Coronary artery (tissue), 2 donors: ENCODE measurements around the gene TAF11L12.
"Not testable (repeated sequence)": the region's sequence is repeated elsewhere in the genome, so short reads cannot be mapped to it uniquely, and the experiment has no call there.

Experiments used
- DNase-seq: peaks from one replicate; pipeline ENCODE4 v3.0.0-alpha.2; 2017; ENCODE audit warnings: low spot score
- H3K27ac ChIP-seq, 2 donors: fragments of 200-600 bp; sonication (generic); one replicate each; pipeline ENCODE4 v1.5.1; 2016 to 2019
- H3K4me3 ChIP-seq: fragments of 200-600 bp; sonication (generic); 2 replicates; pipeline ENCODE4 v1.5.1; 2016; ENCODE audit warnings: mild to moderate bottlenecking, moderate library complexity
- TF ChIP-seq, protein P1 (sequence below): fragments of 200-600 bp; sonication (generic); IDR thresholded peaks from one replicate; pipeline ENCODE4 v1.5.1; 2019; ENCODE audit warnings: antibody characterized with exemption

Gene TAF11L12

DNA sequence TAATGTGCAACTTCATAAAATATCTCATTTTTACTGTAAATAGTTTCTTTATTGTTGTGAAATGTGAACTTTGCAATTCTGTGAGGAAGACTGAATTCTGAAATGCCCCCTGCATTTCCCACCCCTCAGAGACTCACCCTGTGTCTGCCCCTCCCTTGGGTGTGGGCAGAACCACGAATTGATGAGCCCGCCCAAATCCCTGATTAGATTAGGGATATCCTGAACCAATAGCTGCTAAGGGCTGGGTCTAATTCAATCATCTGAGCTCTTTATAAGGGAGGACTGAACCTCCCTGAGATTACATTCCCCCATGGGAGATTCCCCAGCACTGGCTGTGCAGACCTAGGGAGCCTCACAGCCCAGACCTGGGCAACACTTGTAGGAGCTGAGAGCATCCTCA, at the start of gene TAF11L12:
TSS of gene TAF11L12 (plus strand) at position 301 of the 400 bp plus-strand sequence.
- H3K27ac ChIP-seq, H3K4me3 ChIP-seq, DNase-seq: not testable (repeated sequence)

DNA sequence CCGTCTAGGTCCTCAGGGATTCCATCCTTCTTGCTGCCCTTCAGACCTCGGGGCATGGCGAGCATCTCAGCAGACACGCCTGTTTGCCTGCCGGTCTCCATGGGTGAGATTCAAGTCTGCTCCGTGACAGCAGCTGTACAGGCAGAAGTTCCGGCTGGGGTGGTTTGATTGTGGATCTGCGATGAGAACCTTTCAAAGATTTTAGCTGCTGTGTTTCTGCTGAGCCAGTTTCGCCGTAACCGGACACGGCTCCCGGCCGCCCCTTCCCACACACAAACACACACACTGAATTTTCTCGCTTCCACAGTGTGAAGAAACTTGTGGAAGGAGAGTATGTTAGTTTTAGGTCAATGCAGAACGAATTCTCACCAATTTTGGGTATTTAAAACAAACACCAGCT, 24.5 kb upstream of the TAF11L12 start, which contains the start of gene TAF11L7:
TSS of gene TAF11L7 (minus strand) at position 101 of the 400 bp plus-strand sequence.
- not testable (repeated sequence) for H3K4me3 ChIP-seq, H3K27ac ChIP-seq, DNase-seq

DNA sequence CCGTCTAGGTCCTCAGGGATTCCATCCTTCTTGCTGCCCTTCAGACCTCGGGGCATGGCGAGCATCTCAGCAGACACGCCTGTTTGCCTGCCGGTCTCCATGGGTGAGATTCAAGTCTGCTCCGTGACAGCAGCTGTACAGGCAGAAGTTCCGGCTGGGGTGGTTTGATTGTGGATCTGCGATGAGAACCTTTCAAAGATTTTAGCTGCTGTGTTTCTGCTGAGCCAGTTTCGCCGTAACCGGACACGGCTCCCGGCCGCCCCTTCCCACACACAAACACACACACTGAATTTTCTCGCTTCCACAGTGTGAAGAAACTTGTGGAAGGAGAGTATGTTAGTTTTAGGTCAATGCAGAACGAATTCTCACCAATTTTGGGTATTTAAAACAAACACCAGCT, 19.3 kb upstream of the TAF11L12 start, which contains the start of gene TAF11L8:
TSS of gene TAF11L8 (minus strand) at position 101 of the 400 bp plus-strand sequence.
- not testable (repeated sequence) for DNase-seq, H3K4me3 ChIP-seq, H3K27ac ChIP-seq

DNA sequence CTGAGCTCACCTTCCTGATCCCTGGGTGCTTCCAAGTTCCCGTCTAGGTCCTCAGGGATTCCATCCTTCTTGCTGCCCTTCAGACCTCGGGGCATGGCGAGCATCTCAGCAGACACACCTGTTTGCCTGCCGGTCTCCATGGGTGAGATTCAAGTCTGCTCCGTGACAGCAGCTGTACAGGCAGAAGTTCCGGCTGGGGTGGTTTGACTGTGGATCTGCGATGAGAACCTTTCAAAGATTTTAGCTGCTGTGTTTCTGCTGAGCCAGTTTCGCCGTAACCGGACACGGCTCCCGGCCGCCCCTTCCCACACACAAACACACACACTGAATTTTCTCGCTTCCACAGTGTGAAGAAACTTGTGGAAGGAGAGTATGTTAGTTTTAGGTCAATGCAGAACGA, 15.9 kb upstream of the TAF11L12 start, which contains the start of gene TAF11L9:
TSS of gene TAF11L9 (minus strand) at position 140 of the 400 bp plus-strand sequence.
- not testable (repeated sequence) for H3K27ac ChIP-seq, H3K4me3 ChIP-seq, DNase-seq

DNA sequence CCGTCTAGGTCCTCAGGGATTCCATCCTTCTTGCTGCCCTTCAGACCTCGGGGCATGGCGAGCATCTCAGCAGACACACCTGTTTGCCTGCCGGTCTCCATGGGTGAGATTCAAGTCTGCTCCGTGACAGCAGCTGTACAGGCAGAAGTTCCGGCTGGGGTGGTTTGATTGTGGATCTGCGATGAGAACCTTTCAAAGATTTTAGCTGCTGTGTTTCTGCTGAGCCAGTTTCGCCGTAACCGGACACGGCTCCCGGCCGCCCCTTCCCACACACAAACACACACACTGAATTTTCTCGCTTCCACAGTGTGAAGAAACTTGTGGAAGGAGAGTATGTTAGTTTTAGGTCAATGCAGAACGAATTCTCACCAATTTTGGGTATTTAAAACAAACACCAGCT, 12.5 kb upstream of the TAF11L12 start, which contains the start of gene TAF11L10:
TSS of gene TAF11L10 (minus strand) at position 101 of the 400 bp plus-strand sequence.
- H3K4me3 ChIP-seq, DNase-seq, H3K27ac ChIP-seq: not testable (repeated sequence)

DNA sequence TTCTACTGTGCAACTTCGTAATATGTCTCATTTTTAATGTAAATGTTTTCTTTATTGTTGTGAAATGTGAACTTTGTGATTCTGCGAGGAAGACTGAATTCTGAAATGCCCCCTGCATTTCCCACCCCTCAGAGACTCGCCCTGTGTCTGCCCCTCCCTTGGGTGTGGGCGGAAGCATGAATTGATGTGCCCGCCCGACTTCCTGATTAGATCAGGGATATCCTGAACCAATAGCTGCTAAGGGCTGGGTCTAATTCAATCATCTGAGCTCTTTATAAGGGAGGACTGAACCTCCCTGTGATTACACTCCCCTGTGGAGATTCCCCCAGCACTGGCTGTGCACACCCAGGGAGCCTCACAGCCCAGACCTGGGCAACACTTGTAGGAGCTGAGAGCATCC, 6.3 kb upstream of the TAF11L12 start, which contains the start of gene TAF11L11:
TSS of gene TAF11L11 (plus strand) at position 304 of the 400 bp plus-strand sequence.
- DNase-seq, H3K4me3 ChIP-seq: not testable (repeated sequence)

DNA sequence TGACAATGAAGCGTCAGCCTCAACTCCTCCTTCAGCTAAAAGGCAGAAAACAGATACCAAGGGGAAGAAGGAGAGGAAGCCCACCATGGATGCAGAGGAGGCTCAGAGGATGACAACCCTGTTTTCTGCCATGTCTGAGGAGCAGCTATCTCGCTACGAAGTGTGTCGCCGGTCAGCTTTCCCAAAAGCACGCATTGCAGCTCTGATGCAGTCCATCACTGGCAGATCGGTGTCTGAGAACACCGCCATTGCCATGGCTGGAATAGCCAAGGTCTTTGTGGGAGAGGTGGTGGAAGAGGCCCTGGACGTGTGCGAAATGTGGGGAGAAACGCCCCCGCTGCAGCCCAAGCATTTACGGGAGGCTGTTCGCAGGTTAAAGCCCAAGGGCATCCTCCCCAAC, 5.2 kb upstream of the TAF11L12 start:
- DNase-seq: no peak
- TF ChIP-seq, protein P1, sequence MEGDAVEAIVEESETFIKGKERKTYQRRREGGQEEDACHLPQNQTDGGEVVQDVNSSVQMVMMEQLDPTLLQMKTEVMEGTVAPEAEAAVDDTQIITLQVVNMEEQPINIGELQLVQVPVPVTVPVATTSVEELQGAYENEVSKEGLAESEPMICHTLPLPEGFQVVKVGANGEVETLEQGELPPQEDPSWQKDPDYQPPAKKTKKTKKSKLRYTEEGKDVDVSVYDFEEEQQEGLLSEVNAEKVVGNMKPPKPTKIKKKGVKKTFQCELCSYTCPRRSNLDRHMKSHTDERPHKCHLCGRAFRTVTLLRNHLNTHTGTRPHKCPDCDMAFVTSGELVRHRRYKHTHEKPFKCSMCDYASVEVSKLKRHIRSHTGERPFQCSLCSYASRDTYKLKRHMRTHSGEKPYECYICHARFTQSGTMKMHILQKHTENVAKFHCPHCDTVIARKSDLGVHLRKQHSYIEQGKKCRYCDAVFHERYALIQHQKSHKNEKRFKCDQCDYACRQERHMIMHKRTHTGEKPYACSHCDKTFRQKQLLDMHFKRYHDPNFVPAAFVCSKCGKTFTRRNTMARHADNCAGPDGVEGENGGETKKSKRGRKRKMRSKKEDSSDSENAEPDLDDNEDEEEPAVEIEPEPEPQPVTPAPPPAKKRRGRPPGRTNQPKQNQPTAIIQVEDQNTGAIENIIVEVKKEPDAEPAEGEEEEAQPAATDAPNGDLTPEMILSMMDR: no peak
- H3K4me3 ChIP-seq: no peak overlapping the region
- no peak overlapping the region for H3K27ac ChIP-seq

More for the DNA sequence above, 6.3 kb upstream of the TAF11L12 start, which contains the start of gene TAF11L11:
- not testable (repeated sequence) for H3K27ac ChIP-seq

DNA sequence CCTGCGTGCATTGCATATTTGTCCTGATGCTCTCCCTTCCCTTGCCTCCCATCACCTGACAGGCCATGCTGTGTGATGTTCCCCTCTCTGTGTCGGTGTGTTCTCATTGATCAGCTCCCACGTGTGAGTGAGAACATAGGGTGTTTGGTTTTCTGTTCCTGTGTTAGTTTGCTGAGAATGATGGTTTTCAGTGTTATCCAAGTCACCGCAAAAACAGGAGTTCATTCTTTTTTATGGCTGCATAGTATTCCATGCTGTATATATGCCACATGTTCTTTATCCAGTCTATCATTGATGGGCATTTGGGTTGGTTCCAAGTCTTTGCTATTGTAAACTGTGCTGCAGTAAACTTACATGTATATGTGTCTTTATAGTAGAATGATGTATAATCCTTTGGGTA, 2.7 kb upstream of the TAF11L12 start:
- not testable (repeated sequence) for H3K27ac ChIP-seq, DNase-seq, H3K4me3 ChIP-seq

DNA sequence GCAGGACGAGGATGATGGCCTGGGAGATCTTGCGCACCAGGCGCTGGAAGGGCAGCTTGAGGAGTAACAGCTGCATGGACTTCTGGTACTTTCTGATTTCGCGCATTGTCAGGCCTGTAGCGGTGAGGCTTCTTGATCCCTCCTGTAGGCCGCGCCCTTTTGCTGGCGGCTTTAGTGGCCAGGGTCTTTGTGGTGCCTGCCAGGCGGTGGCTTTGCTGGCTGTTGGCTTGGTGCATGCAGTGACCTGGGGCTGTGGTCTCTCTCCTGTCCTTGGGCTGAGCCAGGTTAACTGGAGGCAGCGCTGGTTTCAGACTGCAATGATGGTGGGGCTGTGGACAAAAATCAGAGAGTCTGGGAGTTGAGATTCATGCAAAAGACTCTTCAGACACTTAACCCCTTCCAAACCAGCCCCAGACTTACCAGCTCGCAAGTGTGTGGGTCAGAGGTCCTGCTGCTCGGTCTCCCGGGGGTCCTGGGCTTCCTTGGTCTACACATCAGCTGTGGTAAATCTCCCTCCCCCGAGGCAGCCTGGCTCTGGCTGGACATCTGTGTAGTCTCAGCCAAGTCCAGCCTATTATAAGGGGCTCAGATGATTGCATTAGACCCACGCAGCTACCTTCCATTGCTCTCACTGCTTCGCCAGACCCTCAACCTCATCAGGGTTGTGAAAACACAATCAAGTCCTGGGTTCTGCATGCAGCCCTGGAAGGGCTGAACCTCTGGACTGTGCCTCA, 4.8 kb downstream of the TAF11L12 start:
- DNase-seq: no peak
- Histone ChIP-seq H3K4me3 (no peak overlapping the region), H3K27ac (no peak overlapping the region)
- TF ChIP-seq, protein P1: no peak

DNA sequence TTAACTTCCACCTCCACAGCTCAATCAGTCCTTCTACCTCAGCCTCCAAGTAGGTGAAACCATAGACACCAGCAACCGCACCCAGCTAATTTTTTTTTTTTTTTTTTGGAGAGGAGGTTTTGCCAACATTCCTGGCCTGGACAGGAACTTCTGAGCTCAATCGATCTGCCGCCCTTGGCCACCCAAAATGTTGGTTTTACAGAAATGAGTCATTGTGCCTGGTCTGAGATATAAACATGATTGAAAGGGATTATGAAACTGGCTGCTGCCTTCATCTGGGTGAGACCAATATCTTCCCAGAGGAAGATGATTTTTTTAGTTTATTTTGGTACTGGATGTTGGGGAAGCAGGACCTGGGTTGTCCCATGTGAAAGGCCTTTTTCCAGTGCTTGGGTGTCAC, 9.2 kb downstream of the TAF11L12 start:
- Histone ChIP-seq H3K27ac (no peak overlapping the region), H3K4me3 (no peak overlapping the region)
- TF ChIP-seq, protein P1: no peak
- DNase-seq: no peak

DNA sequence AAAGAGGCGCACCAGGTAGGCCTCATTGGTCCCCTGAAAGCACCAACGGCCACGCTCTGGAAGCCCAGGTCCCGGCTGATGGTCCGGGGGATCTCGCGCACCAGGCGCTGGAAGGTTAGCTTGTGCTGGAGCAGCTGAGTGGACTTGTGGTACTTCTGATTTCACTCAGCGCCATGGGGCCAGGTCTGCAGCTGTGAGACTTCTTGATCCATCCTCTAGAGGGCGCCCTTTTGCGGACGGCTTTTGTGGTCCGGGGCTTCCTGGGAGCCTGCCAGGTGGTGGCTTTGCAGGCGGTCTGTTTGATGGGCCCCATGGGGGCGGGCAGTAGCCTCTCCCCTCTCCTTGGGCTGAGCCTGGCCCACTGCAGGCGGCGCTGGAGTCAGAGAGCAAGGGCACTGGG, 10.4 kb downstream of the TAF11L12 start:
- DNase-seq: no peak
- H3K27ac ChIP-seq: no peak overlapping the region
- H3K4me3 ChIP-seq: no peak overlapping the region
- TF ChIP-seq, protein P1: no peak
